GM19023 (cell line): Measurements from ENCODE around the gene WTIP.
"Not testable (repeated sequence)": the region's sequence is repeated elsewhere in the genome, so short reads cannot be mapped to it uniquely, and the experiment has no call there.

Experiments
- ATAC-seq: cut with Tn5 transposase; IDR thresholded peaks from one replicate; pipeline ENCODE4 v1.9.1; 2021; ENCODE audit warnings: mild to moderate bottlenecking, moderate library complexity; ENCODE audit not compliant: unreplicated experiment

Gene WTIP

DNA sequence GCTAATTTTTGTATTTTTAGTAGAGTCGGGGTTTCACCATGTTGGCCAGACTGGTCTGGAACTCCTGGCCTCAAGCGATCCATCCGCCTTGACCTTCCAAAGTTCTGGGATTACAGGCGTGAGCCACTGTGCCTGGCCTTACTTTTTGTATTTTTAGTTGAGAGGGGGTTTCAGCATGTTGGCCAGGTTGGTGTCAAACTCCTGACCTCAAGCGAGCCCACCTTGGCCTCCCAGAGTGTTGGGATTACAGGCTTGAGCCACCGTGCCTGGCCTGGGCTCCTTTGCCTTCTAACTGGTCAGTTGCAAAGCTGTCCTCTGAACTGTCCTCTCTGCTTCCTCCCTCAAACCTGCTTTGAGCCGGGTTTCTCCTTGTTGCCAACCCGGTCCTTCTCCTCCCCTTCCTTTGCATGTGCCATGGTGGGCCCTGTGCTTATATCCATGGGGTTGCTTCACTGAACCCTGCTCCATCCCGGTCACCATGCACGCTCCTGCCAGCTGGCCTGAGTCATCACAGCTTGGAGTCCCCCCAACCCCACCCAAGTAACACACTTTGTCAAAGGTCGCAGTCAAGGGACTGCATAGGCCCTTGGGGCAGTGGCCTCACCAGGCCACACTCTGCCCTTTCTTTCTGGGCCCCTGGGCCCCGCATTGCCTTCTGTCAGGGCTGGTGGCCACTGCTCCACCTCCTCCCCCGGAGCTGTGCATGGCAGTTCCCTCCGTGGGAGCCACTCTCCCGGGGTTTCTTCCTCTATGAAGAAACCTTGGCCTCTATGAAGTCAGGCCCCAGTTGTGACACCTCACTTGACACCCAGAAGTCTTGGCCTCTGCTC is 21.2 kb downstream of the WTIP start:
- ATAC-seq: no peak

DNA sequence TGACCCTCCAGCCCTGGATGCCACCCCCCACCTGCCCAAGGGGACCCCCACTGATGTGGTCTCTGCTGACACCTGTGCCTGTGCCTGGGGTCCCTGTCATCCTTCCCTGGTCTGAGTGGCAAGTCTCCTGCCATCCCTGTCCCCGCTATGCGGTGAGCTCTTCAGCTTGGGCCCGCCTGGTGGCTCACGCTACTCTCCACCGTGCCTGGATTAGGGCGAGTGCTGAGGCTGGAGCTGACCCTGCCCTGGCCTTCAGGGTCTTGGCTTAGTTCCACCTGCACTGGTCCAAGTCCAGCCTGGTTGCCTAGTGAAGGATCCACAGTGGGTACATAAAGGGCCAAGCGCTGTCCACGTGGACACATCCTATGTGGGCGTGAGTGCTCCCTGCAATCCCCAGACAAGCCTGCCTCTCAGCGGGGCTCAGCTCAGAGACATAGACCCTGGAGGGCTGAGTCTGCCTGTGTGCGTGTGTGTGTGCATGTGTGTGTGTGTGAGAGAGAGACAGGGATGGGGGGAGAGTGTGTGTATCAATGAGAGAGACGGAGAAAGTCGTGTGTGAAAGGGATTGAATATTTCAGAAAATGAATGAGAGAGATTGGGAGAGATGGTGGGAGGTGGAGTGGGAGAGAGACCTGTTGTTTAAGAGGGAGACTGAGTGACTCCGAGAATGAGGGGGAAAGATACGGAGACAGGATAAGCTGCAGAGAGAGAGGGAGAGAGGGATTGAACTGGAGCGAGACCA is 22.1 kb downstream of the WTIP start:
- ATAC-seq: no peak

- ATAC-seq: no peak
Measured at GRCh38 chr19:34504273-34504808, 22.8 kb downstream of the WTIP start.

DNA sequence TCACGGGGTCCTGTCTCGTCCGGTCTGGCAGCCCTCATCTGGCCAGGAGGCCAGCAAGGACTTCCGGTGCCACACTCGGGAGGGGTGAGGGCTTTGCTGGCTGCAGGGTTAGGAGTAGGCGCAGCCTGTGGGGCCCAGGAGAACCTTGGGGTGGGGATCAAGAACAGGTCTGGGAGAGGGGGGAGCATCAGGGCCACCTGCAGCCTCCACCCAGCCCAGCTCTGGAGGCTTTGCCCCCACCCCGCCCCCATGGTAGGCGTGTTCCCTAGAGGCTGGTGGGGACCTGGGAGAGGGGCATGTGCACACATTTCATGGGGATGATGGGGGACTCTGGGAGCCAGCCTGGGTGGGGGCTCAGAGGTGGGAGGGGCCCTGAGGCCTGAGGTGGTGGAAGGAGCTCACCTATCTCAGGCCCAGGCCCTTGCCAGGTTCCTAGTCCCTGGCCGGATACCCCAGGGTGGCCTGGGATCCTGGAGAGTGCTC is 23.3 kb downstream of the WTIP start:
- no peak for ATAC-seq

DNA sequence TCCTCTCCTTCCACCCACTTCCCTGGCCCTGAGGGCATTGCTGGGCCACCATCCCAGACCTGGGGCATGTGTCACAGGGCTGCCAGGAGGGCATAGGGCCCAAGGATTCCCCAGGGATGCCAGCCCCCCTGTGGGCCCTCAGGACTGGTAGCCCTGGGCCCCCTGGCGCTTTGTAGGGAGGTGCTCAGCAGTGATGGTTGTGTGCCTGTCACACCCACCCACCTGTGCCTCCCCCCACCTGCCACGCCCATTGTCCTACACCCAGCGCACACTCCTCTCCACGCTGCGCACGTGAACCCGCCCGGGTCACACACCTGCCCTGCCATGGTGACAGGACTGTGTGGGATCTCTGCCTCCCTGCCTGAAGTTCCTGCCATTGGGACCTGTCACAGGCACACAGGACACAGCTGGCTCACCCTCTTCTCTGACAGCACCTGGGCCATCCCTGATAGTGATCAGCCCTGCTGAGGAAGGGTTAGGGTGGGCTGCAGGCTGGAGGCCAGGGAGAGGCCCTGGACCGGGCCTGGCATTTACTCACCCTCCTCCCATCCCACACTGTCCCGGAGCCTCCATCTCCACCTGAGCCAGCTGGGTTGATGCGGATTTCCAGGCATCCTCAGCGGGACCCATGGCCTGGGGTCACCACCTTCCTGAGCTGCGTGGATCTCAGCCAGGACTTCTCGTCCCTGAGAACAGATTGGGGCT is 23.9 kb downstream of the WTIP start:
- ATAC-seq: no peak

- no peak for ATAC-seq
Measured at GRCh38 chr19:34506026-34506370, 24.4 kb downstream of the WTIP start.

DNA sequence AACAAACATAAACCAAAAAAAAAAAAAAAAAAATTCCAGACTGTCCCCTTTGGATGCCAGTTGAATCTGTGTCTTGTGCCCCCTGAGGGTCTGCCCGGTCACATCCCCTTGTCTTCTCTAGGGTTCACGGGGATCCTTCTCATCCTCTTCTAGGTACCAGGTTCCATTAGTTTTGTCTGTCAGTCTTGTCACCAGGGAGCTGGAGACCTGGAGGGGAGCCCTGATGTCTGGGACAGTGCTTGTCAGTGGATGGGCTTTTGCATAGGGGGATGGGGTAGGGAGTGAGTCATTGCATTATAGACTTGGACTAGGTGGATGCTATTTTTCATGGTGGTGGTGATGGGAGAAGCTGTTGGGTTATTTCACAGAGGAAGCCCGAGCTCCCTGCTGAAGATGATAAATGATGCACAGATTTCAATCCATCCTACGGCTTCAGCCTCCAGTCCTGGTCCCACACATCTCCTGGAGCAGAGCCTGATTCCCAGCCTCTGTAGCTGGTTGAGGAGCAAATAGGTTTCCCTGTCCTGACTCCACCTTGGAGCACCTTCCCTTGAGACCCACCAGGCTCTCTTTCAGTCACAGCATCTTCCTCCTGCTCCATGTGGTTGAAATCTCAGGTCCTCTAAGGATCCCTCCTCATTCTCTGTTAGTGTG is 26.0 kb downstream of the WTIP start:
- no peak for ATAC-seq

DNA sequence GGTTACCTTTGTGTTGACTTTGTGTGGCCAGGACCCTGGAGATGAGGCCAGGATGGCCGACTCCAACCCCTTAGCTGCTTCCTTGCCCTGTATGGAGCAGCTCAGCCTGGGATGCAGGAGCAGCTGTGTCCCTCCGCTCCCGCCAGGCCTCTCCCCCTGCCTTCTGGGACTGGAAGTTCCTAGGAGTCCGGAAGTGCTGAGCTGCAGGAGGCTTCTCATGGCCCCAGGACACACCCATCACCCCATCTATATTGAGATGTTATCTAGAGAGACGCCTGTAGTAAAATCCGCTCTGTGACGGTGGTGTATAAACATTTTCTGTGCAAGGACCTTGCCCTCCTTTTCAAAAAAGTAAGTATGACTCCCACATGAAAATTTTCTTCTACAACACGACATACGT is 27.0 kb downstream of the WTIP start:
- no peak for ATAC-seq

DNA sequence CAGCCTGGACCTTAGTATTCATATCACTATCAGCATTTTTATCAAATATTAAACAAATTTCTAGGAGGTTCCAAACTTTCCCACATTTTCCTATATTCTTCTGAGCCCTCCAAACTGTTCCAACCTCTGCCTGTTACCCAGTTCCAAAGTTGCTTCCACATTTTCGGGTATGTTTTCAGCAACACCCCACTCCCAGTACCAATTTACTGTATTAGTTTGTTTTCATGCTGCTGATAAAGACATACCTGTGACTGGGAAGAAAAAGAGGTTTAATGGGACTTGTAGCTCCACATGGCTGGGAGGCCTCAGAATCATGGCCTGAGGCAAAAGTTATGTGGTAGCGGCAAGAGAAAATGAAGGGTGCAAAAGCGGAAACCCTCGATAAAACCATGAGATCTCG is 29.3 kb downstream of the WTIP start:
- not testable (repeated sequence) for ATAC-seq

DNA sequence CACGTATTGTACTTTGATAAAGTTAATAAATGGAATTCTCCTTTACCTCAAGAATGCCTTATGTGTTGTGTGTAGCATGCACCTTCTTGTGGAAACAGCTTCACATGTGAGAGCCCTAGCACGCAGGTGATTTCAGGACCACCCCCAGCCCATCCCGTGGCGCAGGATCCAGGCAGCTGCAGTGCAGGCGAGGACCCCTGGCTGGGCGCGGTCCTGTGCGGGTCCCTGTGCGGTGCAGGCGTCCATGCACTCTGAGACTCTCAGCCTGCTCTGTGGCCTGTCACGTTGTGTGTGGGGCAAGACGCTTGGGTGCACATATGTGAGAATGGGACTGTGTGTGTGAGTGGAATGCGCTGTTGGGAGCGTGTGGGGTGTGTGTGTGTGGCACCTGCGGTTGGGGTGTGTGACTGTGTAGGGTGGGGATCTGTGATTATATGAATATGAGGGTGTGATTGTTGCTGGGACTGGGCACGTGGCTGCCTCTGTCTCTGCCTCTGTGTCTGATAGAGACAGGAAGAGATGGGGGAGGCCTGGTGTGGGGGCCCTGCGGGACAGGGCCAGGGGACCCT is 30.8 kb downstream of the WTIP start:
- ATAC-seq: no peak

- ATAC-seq: no peak
Measured at GRCh38 chr19:34513767-34514166, 32.2 kb downstream of the WTIP start.

GRCh38 chr19:34519602-34520001 is 38.0 kb downstream of the WTIP start:
- no peak for ATAC-seq

- ATAC-seq: no peak
Measured at GRCh38 chr19:34523408-34523807, 41.9 kb downstream of the WTIP start.

- ATAC-seq: no peak
Measured at GRCh38 chr19:34525001-34525400, 43.4 kb downstream of the WTIP start.

- ATAC-seq: no peak
Measured at GRCh38 chr19:34534206-34534605, 52.6 kb downstream of the WTIP start.

- ATAC-seq: no peak
Measured at GRCh38 chr19:34539396-34539795, 57.8 kb downstream of the WTIP start.

DNA sequence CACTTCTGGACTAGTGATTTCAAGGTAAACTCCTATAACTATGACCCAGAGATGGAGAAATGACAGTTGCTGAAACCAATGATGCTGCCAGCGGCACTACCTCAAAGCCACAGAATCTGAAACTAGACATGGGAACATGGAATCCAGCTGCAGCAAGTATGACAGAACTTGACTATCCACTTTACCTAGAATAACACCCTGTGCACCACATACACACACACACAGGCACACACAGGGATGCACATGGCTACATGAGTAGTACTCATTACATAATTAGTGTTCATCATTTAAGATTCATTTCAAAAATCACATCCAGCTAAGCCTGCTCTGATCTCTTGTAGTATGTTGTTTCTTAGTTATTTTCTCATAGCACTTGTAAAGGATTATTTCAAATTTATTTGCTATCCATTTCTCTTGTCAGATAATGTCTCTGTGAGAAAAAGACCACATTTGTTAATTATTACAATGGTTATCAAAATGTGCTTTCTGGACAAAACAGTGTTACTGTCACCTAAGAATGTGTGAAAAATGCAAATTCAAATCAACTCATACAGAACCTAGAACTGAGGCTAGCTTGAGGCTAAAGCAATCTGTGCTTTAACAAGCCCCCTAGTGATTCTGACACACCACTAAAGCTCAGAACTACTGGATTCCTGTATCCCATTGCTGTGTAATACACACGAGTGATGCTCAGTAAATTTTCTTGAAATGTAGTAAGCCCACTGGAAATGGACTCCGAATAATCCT is 59.4 kb downstream of the WTIP start:
- ATAC-seq: no peak

GRCh38 chr19:34549833-34550232 is 68.3 kb downstream of the WTIP start:
- no peak for ATAC-seq

GRCh38 chr19:34555447-34555846 is 73.9 kb downstream of the WTIP start:
- no peak for ATAC-seq

DNA sequence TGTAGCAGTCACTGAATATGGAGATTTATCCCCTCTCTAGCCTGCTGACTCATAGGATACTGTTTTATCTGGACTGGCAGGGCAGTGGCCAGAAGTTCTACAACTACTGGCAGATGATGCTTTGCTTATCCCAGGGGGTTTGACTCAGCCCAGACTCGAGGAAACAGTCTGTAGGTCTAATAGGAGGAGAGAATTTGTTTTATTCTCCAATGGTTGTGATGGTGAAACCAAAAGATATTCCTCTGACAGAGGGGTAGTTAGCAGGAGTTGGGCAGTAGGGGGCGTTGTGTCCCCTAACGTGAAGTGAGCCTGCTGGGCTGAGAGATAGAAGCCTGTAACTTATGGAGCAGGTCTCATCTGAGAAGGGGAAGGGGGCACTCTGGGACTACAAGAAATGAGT is 74.9 kb downstream of the WTIP start:
- no peak for ATAC-seq
